WTC11 (cell line): ENCODE measurements around the gene SDF4. TPM values are rescaled to one million over a fixed set of nuclear protein-coding genes. Genes with fewer than 3 reads are reported as not detected.

Source experiments
- ATAC-seq: fragments of 200-7000 bp; cut with Tn5 transposase; 2 replicates; pipeline ENCODE4 v1.10.0; 2021; ENCODE audit warnings: mild to moderate bottlenecking, moderate library complexity
- CTCF ChIA-PET: fragments of 300-600 bp; sonication (Branson Sonifier 250); formaldehyde crosslinking; loops from one replicate; lab custom pipeline; 2021; ENCODE audit warnings: antibody characterized with exemption; lab: Charles Lee
- POLR2A ChIA-PET: fragments of 350-600 bp; sonication (Branson Sonifier 250); formaldehyde crosslinking; loops from one replicate; lab custom pipeline; 2021; ENCODE audit warnings: antibody characterized with exemption; lab: Charles Lee
- DNase-seq: peaks from one replicate; pipeline ENCODE4 v3.0.0; 2021; ENCODE audit warnings: low spot score
- H3K27ac Mint-ChIP-seq: 2 replicates; pipeline ENCODE4 v1.8.0; 2021; ENCODE audit warnings: mixed read lengths
- H3K27me3 Mint-ChIP-seq: 2 replicates; pipeline ENCODE4 v1.8.0; 2021; ENCODE audit warnings: low read depth, mild to moderate bottlenecking, moderate library complexity, mixed read lengths
- H3K36me3 Mint-ChIP-seq: 2 replicates; pipeline ENCODE4 v1.8.0; 2021; ENCODE audit warnings: mixed read lengths
- H3K4me1 Mint-ChIP-seq: 2 replicates; pipeline ENCODE4 v1.8.0; 2022; ENCODE audit warnings: mixed read lengths
- H3K4me3 Mint-ChIP-seq: 2 replicates; pipeline ENCODE4 v1.8.0; 2021; ENCODE audit warnings: mild to moderate bottlenecking, moderate library complexity, mixed read lengths
- H3K9me3 Mint-ChIP-seq: 2 replicates; pipeline ENCODE4 v1.8.0; 2021; ENCODE audit warnings: mixed read lengths
- ATF1 ChIP-seq: sonication (generic); formaldehyde crosslinking; IDR thresholded peaks from 2 replicates; pipeline ENCODE4 v1.8.1; 2023; ENCODE audit warnings: mild to moderate bottlenecking, moderate library complexity, missing genetic modification reagents
- FOXJ3 ChIP-seq: sonication (generic); formaldehyde crosslinking; IDR thresholded peaks from 2 replicates; pipeline ENCODE4 v1.9.0; 2021; ENCODE audit warnings: missing genetic modification reagents, mild to moderate bottlenecking, borderline replicate concordance
- NFYB ChIP-seq: sonication (generic); formaldehyde crosslinking; conservative IDR thresholded peaks from 2 replicates; pipeline ENCODE4 v1.8.0; 2022; ENCODE audit warnings: low read depth, missing genetic modification reagents
- NR2C2 ChIP-seq: sonication (generic); formaldehyde crosslinking; IDR thresholded peaks from 2 replicates; pipeline ENCODE4 v1.8.0; 2022; ENCODE audit warnings: mild to moderate bottlenecking, missing genetic modification reagents
- NR3C1 ChIP-seq: sonication (generic); formaldehyde crosslinking; conservative IDR thresholded peaks from 2 replicates; pipeline ENCODE4 v1.8.1; 2023; ENCODE audit warnings: low read depth, mild to moderate bottlenecking, missing genetic modification reagents
- ZBTB21 ChIP-seq: sonication (generic); formaldehyde crosslinking; IDR thresholded peaks from 2 replicates; pipeline ENCODE4 v1.8.1; 2023; ENCODE audit warnings: mild to moderate bottlenecking, missing genetic modification reagents, borderline replicate concordance
- total RNA-seq: library from RNA; stranded (reverse); gene quantifications from 3 replicates; pipeline ENCODE4 v1.2.3, GENCODE V29; 2021
- TF ChIP-seq, protein P1 (sequence below): sonication (generic); formaldehyde crosslinking; IDR thresholded peaks from 2 replicates; pipeline ENCODE4 v1.8.1; 2022; ENCODE audit warnings: low read depth, mild to moderate bottlenecking, moderate library complexity, missing genetic modification reagents, borderline replicate concordance
- TF ChIP-seq, protein P2 (sequence below): sonication (generic); formaldehyde crosslinking; IDR thresholded peaks from 2 replicates; pipeline ENCODE4 v1.8.1; 2023; ENCODE audit warnings: mild to moderate bottlenecking, missing genetic modification reagents, moderate library complexity
- TF ChIP-seq, protein P3 (sequence below): sonication (generic); formaldehyde crosslinking; IDR thresholded peaks from 2 replicates; pipeline ENCODE4 v1.8.0; 2022; ENCODE audit warnings: mild to moderate bottlenecking, missing genetic modification reagents
- TF ChIP-seq, protein P4 (sequence below): sonication (generic); formaldehyde crosslinking; IDR thresholded peaks from 2 replicates; pipeline ENCODE4 v1.8.0; 2022; ENCODE audit warnings: mild to moderate bottlenecking, missing genetic modification reagents
- TF ChIP-seq, protein P5 (sequence below): sonication (generic); formaldehyde crosslinking; IDR thresholded peaks from 2 replicates; pipeline ENCODE4 v1.8.0; 2023; ENCODE audit warnings: missing genetic modification reagents
- TF ChIP-seq, protein P6 (sequence below): sonication (generic); formaldehyde crosslinking; IDR thresholded peaks from 2 replicates; pipeline ENCODE4 v1.8.1; 2022; ENCODE audit warnings: mild to moderate bottlenecking, missing genetic modification reagents, moderate library complexity, borderline replicate concordance

Gene SDF4
- total RNA-seq, 1 experiment from 2014 or later: 101 TPM

DNA sequence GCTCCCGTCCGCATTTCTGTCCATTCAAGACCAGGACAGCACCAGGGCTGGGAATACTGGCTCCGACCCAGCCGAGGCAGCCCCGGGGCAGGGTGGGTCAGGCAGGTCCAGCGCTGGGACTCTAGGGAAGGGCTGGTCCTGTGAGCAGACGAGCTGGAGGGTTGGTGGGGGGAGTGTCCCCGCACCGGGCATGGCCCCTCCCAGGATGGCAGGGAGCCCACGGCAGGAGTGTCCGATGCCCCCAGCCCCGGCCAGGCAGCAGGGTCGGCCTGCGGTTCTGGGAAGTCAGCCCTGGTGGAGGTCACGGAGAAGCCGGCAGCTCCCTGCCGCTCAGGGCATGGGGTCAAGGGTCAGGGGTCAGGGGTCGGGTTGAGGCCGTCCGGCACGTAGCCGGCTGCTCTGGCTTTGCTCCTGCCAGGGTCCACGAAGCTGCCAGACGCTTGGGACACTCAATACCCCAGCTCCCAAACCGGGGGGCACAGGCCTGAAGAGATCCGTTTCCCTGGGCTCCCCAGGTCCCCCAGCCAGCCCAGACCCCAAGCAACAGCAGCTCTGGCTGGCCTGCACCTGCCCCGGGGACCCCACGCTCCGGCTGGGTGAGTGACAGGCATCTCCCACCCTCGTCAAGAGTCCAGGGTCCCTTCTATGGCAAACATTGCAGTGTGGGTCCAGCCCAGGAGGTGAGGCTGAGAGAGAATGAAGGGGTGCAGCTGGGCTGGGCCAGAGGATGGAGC, 8.0 kb upstream of the SDF4 start:
- H3K27me3 Mint-ChIP-seq: no peaks in the 10 kb centered on the region
- ATAC-seq (no peak), DNase-seq (no peak)
- H3K4me1 Mint-ChIP-seq: no peaks in the 10 kb centered on the region
- CTCF ChIA-PET: interaction anchor here (0.9 to 1.3 kb wide), 3 partner anchors 27 to 207 kb away, joined by 3 to 4 read pairs (median 4); no protein-coding TSS in a partner anchor
- H3K27ac Mint-ChIP-seq: no peak overlapping the region
- no peaks in the 10 kb centered on the region for H3K36me3 Mint-ChIP-seq
- H3K4me3 Mint-ChIP-seq: no peak overlapping the region
- no peaks in the 10 kb centered on the region for H3K9me3 Mint-ChIP-seq
- POLR2A ChIA-PET: interaction anchor here (0.8 to 1.0 kb wide), 2 partner anchors 17 to 80 kb away, joined by 3 read pairs; no protein-coding TSS in a partner anchor
- TF ChIP-seq FOXJ3 (CRISPR knock-in tag) (no peak), NR2C2 (peak; percentile 38; the same call in 1 of the 2 replicates)
- TF ChIP-seq, protein P1, sequence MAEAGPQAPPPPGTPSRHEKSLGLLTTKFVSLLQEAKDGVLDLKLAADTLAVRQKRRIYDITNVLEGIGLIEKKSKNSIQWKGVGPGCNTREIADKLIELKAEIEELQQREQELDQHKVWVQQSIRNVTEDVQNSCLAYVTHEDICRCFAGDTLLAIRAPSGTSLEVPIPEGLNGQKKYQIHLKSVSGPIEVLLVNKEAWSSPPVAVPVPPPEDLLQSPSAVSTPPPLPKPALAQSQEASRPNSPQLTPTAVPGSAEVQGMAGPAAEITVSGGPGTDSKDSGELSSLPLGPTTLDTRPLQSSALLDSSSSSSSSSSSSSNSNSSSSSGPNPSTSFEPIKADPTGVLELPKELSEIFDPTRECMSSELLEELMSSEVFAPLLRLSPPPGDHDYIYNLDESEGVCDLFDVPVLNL (CRISPR knock-in tag): no peak
- TF ChIP-seq, protein P2, sequence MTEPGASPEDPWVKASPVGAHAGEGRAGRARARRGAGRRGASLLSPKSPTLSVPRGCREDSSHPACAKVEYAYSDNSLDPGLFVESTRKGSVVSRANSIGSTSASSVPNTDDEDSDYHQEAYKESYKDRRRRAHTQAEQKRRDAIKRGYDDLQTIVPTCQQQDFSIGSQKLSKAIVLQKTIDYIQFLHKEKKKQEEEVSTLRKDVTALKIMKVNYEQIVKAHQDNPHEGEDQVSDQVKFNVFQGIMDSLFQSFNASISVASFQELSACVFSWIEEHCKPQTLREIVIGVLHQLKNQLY: no peak

DNA sequence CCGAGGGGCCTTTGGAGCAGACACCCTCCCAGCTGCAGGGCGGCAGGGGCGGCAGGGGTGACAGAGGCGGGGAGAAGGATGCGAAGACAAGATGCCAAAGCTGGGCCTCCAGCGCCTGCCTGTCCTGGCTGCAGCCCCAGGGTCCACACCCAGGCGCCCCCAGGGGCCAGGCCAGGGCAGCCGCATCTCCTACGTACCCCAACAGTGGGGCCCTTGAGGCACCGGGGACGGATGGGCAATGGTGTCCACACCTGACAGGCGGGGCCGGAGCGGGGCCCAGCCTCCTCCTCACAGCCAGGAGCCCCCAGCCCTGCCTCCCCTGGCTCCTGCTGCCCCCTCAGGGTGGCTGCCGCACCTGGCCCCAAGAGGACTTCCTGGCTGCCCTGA, 7.4 kb upstream of the SDF4 start:
- no peak for DNase-seq
- no peak overlapping the region for H3K27ac Mint-ChIP-seq
- CTCF ChIA-PET: interaction anchor here (0.9 to 1.4 kb wide), 6 partner anchors 28 to 206 kb away, joined by 3 to 4 read pairs (median 4); partner anchors contain the start of gene TTLL10
- no peaks in the 10 kb centered on the region for H3K4me1 Mint-ChIP-seq
- no peaks in the 10 kb centered on the region for H3K9me3 Mint-ChIP-seq
- TF ChIP-seq, protein P3, sequence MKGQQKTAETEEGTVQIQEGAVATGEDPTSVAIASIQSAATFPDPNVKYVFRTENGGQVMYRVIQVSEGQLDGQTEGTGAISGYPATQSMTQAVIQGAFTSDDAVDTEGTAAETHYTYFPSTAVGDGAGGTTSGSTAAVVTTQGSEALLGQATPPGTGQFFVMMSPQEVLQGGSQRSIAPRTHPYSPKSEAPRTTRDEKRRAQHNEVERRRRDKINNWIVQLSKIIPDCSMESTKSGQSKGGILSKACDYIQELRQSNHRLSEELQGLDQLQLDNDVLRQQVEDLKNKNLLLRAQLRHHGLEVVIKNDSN: no peak
- TF ChIP-seq ZBTB21 (CRISPR knock-in tag): no peak
- no peak for TF ChIP-seq ATF1
- TF ChIP-seq NR3C1 (CRISPR knock-in tag): no peak
- no peak for TF ChIP-seq NFYB
- TF ChIP-seq, protein P4, sequence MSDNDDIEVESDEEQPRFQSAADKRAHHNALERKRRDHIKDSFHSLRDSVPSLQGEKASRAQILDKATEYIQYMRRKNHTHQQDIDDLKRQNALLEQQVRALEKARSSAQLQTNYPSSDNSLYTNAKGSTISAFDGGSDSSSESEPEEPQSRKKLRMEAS (CRISPR knock-in tag): no peak
- TF ChIP-seq, protein P5, sequence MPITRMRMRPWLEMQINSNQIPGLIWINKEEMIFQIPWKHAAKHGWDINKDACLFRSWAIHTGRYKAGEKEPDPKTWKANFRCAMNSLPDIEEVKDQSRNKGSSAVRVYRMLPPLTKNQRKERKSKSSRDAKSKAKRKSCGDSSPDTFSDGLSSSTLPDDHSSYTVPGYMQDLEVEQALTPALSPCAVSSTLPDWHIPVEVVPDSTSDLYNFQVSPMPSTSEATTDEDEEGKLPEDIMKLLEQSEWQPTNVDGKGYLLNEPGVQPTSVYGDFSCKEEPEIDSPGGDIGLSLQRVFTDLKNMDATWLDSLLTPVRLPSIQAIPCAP (CRISPR knock-in tag): no peak
- TF ChIP-seq, protein P6, sequence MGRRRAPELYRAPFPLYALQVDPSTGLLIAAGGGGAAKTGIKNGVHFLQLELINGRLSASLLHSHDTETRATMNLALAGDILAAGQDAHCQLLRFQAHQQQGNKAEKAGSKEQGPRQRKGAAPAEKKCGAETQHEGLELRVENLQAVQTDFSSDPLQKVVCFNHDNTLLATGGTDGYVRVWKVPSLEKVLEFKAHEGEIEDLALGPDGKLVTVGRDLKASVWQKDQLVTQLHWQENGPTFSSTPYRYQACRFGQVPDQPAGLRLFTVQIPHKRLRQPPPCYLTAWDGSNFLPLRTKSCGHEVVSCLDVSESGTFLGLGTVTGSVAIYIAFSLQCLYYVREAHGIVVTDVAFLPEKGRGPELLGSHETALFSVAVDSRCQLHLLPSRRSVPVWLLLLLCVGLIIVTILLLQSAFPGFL (CRISPR knock-in tag): no peak
- TF ChIP-seq, all 79 proteins: peak for 0
- POLR2A ChIA-PET: interaction anchor here (0.8 to 1.0 kb wide), 2 partner anchors 17 to 81 kb away, joined by 3 read pairs; no protein-coding TSS in a partner anchor
- Mint-ChIP-seq H3K4me3 (no peak overlapping the region), H3K36me3 (no peaks in the 10 kb centered on the region; the same call in 1 of the 2 replicates), H3K27me3 (no peaks in the 10 kb centered on the region)
- no peak; the same call in 1 of the 2 replicates for ATAC-seq

DNA sequence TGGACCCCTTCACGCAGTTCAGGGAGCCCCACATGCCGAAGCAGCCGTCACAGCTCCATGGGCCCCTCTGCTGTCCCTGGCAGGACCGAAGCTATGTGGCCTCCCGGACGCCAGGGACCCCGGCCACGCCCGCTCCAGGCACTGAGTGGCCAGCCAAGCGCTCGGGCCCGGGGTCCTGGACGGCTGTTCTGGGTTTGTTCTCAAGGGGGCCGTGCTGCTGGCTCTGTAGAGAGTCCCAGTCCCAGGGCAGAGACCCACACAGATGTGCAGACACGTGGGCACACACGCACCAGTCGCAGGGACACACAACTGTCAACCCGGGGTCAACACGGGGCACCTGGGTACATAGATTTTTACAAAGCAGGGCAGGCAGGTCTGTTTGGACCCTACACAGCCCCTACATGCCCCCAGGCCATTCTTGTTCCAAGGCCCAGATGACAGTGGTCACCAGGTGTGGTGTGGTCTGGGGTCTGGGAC, 6.9 kb upstream of the SDF4 start:
- ATAC-seq (no peak), DNase-seq (no peak)
- no peak overlapping the region for H3K27ac Mint-ChIP-seq
- H3K4me1 Mint-ChIP-seq: no peaks in the 10 kb centered on the region
- CTCF ChIA-PET: interaction anchor here (0.9 to 1.4 kb wide), 4 partner anchors 53 to 175 kb away, joined by 3 to 4 read pairs (median 4); partner anchors contain the start of gene TTLL10
- H3K4me3 Mint-ChIP-seq: no peak overlapping the region
- H3K27me3 Mint-ChIP-seq: no peaks in the 10 kb centered on the region
- POLR2A ChIA-PET: interaction anchor here (0.8 kb wide), 1 partner anchor 18 kb away, joined by 3 read pairs; no protein-coding TSS in a partner anchor
- peaks cover under 1% of the 10 kb centered on the region; the same call in 1 of the 2 replicates for H3K36me3 Mint-ChIP-seq
- no peak for TF ChIP-seq ZBTB21 (CRISPR knock-in tag)
- H3K9me3 Mint-ChIP-seq: no peaks in the 10 kb centered on the region
